IgD-negative memory B cell (primary cell): ENCODE measurements around the gene ARMH1. TPM values are rescaled to one million over a fixed set of nuclear protein-coding genes. Genes with fewer than 3 reads are reported as not detected.

Experiments used
- H3K27ac Mint-ChIP-seq, 3 donors: one replicate each; pipeline ENCODE4 v1.8.0; 2020 to 2022; ENCODE audit warnings: mild to moderate bottlenecking in 3 of 3, mixed read lengths in 3 of 3, moderate library complexity in 1 of 3
- H3K27me3 Mint-ChIP-seq: one replicate; pipeline ENCODE4 v1.8.0; 2021; ENCODE audit warnings: mixed read lengths
- H3K36me3 Mint-ChIP-seq: one replicate; pipeline ENCODE4 v1.8.0; 2020; ENCODE audit warnings: mild to moderate bottlenecking, mixed read lengths
- H3K4me1 Mint-ChIP-seq, 3 donors: one replicate each; pipeline ENCODE4 v1.8.0; 2020 to 2022; ENCODE audit warnings: mixed read lengths in 3 of 3, mild to moderate bottlenecking in 1 of 3
- H3K4me3 Mint-ChIP-seq, 4 donors: one replicate each; pipeline ENCODE4 v1.8.0; 2020 to 2022; ENCODE audit warnings: mild to moderate bottlenecking in 4 of 4, mixed read lengths in 4 of 4, moderate library complexity in 3 of 4
- H3K9me3 Mint-ChIP-seq, 3 donors: one replicate each; pipeline ENCODE4 v1.8.0; 2020 to 2021; ENCODE audit warnings: mixed read lengths in 3 of 3, mild to moderate bottlenecking in 1 of 3
- polyA plus RNA-seq: library from polyadenylated mRNA; unstranded; fragments of 300-500 nt; fragmentation: Illumina TruSeq; gene quantifications from one replicate; pipeline ENCODE4 v1.2.3, GENCODE V29; 2021

Gene ARMH1
- polyA plus RNA-seq, 1 donor from 2014 or later, result 5.6 TPM

DNA sequence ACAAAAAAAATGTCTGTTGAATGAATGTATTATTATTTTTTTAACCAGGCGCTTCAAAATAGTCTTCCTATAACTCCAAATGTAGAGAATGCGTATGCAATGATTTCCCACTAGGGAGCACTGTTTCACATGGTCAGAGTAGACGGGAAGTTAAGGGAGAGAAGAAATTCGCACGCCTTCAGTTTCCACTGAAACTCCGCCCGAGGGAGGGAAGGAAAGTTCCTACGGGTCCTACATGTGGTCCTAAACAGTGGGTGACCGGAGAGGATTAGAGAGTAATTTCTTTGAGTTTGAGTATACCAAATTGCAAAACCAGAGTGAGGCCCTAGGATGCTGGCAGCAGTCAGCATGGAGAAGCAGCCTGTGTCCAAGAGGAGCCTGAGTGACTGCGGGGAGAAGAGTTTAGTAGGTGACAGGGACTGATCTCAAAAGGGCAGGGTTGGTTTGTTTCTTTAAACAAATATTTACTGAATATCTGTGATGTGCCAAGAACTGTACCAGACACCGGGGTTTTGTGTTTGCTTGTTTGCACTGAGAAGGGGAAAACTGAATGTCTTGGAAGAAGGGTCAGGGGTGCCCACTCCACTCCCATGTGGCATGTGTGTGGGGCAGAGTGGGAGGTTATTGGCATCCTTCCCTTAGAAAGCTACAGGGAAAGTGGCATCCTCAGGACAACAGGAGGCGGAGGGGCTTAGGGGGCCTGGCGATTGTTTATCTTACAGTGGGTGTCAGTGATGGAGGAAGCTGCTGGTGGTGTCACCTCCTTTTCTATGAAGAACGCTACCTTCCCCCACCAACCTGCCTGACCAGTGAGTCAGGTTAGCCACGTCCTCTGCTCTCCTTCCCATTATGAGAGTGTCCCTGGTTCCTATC, 33.7 kb downstream of the ARMH1 start:
- peaks cover 14 to 19% (median 17%) of the 10 kb centered on the region in 3 donors for H3K4me1 Mint-ChIP-seq
- peak overlapping the region in 1 of 3 donors; percentile 38 for H3K27ac Mint-ChIP-seq
- no peaks in the 10 kb centered on the region for H3K9me3 Mint-ChIP-seq
- peak overlapping the region; percentile 11 to 76 (median 54) for H3K4me3 Mint-ChIP-seq
- H3K27me3 Mint-ChIP-seq, result no peaks in the 10 kb centered on the region
- peaks cover 2% of the 10 kb centered on the region for H3K36me3 Mint-ChIP-seq

DNA sequence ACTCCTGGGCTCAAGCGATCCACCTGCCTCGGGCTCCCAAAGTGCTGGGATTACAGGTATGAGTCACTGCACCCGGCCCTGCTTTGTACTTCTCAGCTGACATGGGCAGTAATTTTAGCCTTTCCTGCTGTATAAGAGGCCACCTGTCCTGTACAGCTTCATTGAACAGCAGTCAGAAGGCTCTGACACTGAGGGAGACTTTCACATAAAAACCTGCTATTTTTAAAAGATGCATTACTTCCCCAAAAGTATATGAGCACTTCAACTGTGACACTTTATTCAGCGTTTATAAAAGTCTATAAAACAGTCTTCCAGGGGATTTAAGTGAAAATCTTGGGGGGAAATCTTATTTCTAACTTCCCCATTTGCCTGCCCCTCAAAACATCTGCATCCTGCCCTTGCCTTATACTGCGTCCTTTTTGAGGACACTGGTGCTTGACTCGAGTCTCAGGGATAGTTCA, 38.8 kb downstream of the ARMH1 start:
- H3K27ac Mint-ChIP-seq, result peak overlapping the region; percentile 76 to 96 (median 85)
- H3K4me1 Mint-ChIP-seq, result peaks cover 33 to 37% (median 34%) of the 10 kb centered on the region in 3 donors
- H3K4me3 Mint-ChIP-seq, result peak overlapping the region; percentile 41 to 88 (median 82)

DNA sequence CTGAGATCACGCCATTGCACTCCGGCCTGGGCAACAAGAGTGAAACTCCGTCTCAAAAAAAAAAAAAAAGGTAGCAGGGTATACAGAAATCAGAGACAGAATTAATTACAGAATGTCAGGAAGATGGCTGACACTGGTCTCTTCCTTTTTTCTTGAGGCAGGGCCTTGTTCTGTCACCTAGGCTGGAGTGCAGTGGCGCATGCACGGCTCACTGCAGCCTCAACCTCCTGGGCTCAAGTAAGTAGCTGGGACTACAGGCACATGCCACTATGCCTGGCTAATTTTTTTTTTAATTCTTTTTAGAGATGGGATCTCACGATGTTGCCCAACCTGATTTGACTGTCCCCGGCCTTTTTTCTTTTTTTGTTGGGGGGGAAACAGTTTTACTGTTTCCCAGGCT, 40.0 kb downstream of the ARMH1 start:
- peak overlapping the region; percentile 32 to 94 (median 88) for H3K27ac Mint-ChIP-seq
- H3K9me3 Mint-ChIP-seq, result no peaks in the 10 kb centered on the region
- peak overlapping the region in 3 of 4 donors; percentile 75 to 90 (median 86) for H3K4me3 Mint-ChIP-seq
- peaks cover 29 to 35% (median 31%) of the 10 kb centered on the region in 3 donors for H3K4me1 Mint-ChIP-seq
- H3K27me3 Mint-ChIP-seq, result no peaks in the 10 kb centered on the region
- H3K36me3 Mint-ChIP-seq, result no peaks in the 10 kb centered on the region

More for the DNA sequence above, 38.8 kb downstream of the ARMH1 start:
- H3K27me3 Mint-ChIP-seq, result no peaks in the 10 kb centered on the region
- no peaks in the 10 kb centered on the region for H3K9me3 Mint-ChIP-seq
- peaks cover 2% of the 10 kb centered on the region for H3K36me3 Mint-ChIP-seq

DNA sequence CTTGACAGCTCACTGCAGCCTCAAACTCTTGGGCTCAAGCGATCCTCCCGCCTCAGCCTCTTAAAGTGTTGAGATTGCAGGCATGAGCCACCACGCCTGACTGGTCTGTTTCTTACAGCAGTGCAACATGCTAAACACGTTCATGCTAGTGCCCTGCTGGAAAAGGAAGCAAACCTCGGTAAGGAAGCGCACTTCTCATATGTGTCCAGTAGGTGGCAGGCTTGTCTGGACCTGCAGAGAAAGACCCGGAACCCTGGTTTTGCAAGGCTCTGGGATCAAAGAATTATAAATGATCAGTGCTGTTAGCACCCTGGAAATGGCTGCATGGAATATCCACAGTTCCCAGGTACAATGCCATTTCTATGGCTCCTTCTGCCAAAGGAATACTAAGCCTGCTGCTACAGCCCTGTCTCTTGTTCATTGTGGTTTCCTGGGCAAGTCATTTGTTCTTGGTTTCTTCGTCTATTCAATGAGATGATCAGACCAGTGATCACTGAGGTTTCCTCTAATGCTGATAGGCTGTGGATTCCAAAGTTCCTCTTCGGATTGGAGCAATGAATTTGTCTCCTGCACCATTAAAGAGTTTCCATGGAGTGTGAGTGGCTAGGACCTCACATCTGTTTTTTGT, 40.5 kb downstream of the ARMH1 start:
- Mint-ChIP-seq H3K27me3 (no peaks in the 10 kb centered on the region), H3K27ac (peak overlapping the region; percentile 32 to 94 (median 88)), H3K4me3 (peak overlapping the region in 3 of 4 donors; percentile 75 to 90 (median 86)), H3K9me3 (no peaks in the 10 kb centered on the region), H3K36me3 (no peaks in the 10 kb centered on the region), H3K4me1 (peaks cover 30 to 35% (median 31%) of the 10 kb centered on the region in 3 donors)

DNA sequence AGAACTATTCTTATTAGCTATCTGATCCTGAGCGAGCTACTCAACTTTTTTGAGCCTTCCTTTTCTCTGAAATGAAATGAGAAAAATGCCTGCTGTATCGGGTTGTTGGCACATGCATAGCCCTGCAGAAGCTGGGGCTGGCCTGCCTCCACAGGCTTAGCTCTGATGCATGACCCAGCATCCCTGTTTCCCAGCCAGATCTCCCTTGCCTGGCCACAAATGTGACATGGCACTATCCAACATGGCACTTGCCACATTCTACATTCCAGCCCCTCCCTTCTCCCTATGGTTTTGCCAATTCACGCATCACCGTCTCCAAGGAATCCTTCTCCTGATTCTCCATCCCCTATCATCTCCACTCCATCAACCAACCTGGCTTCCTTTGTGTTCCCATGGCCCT, 42.6 kb downstream of the ARMH1 start:
- H3K9me3 Mint-ChIP-seq, result no peaks in the 10 kb centered on the region
- no peak overlapping the region for H3K4me3 Mint-ChIP-seq
- no peaks in the 10 kb centered on the region for H3K27me3 Mint-ChIP-seq
- no peak overlapping the region for H3K27ac Mint-ChIP-seq
- H3K4me1 Mint-ChIP-seq, result peaks cover 39 to 48% (median 41%) of the 10 kb centered on the region in 3 donors
- no peaks in the 10 kb centered on the region for H3K36me3 Mint-ChIP-seq

DNA sequence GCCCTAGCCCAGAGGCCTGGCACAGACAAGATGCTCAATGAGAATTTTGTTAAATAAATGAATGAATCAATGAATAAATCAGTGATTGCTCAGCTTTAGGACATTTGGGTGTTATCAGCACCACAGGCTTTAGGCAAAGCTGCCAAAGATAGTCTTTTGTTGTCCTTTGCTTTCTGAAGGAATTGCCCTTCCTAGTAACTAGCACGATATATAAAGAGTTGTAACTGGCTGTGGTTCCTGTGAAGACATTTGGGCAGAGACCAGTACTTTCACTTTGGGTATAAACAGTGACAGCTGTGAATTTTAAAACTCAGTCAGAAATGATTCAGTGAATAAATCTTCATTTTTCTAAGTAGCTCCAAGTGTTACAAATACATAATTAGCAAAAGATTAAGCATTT, 43.1 kb downstream of the ARMH1 start:
- Mint-ChIP-seq H3K36me3 (no peaks in the 10 kb centered on the region), H3K9me3 (no peaks in the 10 kb centered on the region), H3K27me3 (no peaks in the 10 kb centered on the region), H3K4me1 (peaks cover 40 to 48% (median 40%) of the 10 kb centered on the region in 3 donors), H3K27ac (no peak overlapping the region), H3K4me3 (no peak overlapping the region)

DNA sequence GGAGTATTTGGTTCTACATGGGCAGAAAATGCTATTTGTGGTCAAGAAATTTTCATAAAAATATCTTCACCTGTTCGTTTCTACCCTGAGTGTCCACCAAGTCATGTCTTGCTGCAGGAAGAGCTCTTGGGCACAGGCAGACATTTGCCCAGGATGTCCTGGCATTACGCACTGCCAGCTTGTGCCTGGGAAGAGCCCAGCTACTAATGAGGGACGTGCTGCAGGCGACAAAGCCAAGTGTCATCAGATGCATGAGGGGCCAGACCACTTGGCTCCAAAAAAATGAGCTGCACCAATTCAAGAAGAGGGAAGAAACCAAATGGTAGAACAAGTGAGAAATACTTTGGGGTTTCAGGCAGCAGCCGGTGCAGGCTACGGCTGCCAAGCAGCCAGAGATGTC, 43.6 kb downstream of the ARMH1 start:
- Mint-ChIP-seq H3K4me1 (peaks cover 41 to 49% (median 42%) of the 10 kb centered on the region in 3 donors), H3K36me3 (no peaks in the 10 kb centered on the region), H3K4me3 (no peak overlapping the region), H3K9me3 (no peaks in the 10 kb centered on the region), H3K27me3 (no peaks in the 10 kb centered on the region), H3K27ac (no peak overlapping the region)

DNA sequence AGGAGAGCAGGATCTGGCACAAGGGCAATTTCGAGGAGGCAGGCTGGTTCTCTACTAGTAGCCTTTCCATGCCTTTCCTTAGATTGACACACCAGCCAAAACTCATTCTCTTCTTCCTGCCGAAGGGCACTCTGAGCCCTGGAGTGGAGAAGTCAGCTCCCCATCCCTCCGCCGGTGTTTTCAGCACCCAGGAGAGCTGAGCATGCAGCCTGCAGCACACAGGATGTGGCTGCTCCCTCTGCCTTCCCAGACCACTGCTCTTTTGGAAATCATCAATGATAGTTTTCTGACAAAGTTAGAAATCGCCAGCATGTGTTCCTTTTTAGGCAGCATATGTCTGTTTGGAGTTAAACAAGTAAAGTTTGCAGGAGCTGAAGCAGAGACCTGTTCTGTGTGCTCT, 44.8 kb downstream of the ARMH1 start:
- H3K4me1 Mint-ChIP-seq, result peaks cover 40 to 50% (median 41%) of the 10 kb centered on the region in 3 donors
- H3K27ac Mint-ChIP-seq, result peak overlapping the region in 2 of 3 donors; percentile 35 to 39
- H3K27me3 Mint-ChIP-seq, result no peaks in the 10 kb centered on the region
- H3K9me3 Mint-ChIP-seq, result no peaks in the 10 kb centered on the region
- no peaks in the 10 kb centered on the region for H3K36me3 Mint-ChIP-seq
- peak overlapping the region in 1 of 4 donors; percentile 81 for H3K4me3 Mint-ChIP-seq

DNA sequence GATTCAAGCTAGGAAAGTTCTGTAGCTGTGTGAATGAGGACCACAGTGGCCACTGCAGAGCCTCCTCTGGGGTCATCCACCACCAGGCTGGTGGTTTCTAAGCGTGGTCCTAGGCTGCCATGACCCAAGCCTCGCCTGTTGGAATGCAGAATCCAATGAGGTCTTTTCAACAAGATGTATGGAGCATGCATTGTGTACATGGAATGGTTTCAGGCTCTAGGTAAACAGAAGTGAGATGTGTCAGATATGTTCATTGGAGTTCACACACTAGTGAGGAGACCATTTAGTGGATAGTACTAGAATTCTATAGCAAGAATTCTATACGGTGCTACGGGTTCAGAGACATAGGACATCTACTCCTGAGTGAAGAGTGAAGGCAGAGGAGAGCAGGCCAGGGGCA, 45.8 kb downstream of the ARMH1 start:
- Mint-ChIP-seq H3K4me1 (peaks cover 33 to 49% (median 36%) of the 10 kb centered on the region in 3 donors), H3K27ac (peak overlapping the region in 2 of 3 donors; percentile 82 to 99), H3K27me3 (no peaks in the 10 kb centered on the region), H3K9me3 (no peaks in the 10 kb centered on the region), H3K36me3 (no peaks in the 10 kb centered on the region), H3K4me3 (peak overlapping the region in 1 of 4 donors; percentile 93)

DNA sequence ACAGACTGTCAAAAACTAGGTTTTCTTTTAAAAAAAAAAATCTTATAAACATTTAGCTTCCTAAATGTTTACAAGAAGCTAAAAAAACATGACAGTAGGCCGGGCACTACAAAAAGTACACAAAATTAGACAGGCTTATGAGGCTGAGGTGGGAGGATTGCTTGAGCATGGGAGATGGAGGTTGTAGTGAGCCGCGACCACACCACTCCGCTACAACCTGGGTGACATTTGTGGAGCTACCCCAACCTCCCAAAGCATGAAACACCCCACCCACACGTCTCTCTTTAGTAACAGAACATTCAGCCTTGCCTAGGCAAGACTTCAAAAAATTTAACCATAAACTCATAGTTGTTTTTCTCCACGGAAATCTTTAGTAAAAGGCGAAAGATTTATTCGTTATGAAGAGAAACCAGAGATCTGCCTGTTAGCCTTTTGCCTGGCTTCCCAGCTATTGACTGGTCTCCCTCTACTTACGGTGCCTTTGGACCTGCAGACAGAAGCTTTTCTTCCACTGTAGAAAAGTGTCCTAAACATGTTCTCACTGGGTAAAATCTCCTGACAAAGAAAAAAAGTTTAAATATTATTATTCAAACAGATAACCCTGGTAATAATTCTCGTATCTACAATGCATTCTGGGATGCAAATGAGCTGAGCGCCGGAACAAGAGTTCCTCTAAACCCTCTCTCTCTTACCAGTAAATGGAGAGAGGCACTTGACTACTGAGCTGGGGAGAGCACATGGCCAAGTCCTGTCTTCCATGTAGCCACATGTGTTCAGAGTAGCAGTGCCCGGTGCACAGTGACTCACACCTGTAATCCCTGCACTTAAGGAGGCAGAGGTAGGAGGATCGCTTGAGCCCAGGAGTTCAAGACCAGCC, 47.2 kb downstream of the ARMH1 start:
- H3K36me3 Mint-ChIP-seq, result no peaks in the 10 kb centered on the region
- H3K27ac Mint-ChIP-seq, result peak overlapping the region; percentile 82 to 99 (median 99)
- peak overlapping the region; percentile 35 to 93 (median 61) for H3K4me3 Mint-ChIP-seq
- peaks cover 24 to 45% (median 30%) of the 10 kb centered on the region in 3 donors for H3K4me1 Mint-ChIP-seq
- H3K27me3 Mint-ChIP-seq, result no peaks in the 10 kb centered on the region
- no peaks in the 10 kb centered on the region for H3K9me3 Mint-ChIP-seq

DNA sequence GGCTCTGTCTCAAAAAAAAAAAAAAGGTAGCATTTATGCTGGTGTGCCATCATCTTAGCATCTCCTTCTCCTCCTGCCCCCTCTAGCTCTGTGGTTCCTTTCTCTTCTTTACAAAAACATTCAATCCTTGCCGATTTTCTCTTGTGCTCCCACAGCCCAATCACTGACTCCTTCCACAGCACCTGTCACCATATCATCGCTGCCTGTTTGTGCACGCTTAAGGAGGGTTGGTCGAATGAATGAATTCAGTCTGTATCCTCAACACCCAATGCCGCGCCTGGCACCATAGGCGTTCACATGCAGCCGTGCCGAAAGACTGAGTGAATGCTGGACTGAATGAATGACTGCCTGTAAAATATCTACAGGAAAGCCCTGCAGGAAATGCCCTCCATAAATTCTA, 48.5 kb downstream of the ARMH1 start:
- Mint-ChIP-seq H3K27ac (peak overlapping the region; percentile 94 to 98 (median 95)), H3K27me3 (no peaks in the 10 kb centered on the region), H3K4me1 (peaks cover 24 to 43% (median 30%) of the 10 kb centered on the region in 3 donors), H3K9me3 (no peaks in the 10 kb centered on the region), H3K36me3 (no peaks in the 10 kb centered on the region), H3K4me3 (peak overlapping the region; percentile 61 to 95 (median 77))

DNA sequence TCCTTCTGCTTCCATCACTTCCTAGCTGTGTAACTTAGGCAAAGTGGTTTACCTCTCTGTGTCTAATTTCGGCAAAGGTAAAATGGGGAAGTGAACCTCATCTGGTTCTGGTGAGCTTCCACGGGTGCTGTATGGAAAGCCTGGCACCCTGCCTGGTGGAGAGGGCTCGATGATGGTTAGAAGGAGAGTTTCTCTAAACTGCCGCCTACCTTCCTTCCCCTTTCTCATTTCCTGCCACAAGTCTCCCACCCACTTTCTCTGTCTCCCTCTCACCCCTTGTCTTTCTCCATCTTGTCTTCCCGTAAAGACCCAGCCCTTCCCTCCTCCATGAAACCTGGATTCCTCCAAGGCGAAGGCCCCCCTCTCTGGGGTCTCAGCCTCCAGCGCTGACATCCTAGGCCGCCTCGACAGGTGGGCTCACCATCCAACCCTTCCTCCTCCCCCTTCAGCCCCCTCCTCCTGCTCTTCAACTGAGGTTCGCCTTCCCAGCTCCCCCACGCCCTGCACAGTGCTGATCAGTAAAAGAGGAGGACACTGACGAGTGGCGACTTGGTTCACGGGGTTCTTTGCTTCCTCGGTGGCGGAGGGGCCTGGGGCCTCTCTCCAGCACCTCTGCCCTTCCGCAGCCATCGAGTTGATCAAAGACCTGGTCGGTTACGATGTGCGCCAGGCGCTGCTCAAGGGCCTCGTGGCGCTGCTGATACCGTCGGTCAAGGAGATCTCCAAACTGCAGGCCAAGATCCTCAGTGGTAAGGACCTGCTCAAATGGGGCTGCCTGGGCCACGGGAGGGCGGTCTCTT, 49.2 kb downstream of the ARMH1 start:
- H3K9me3 Mint-ChIP-seq, result no peaks in the 10 kb centered on the region
- peaks cover 24 to 39% (median 30%) of the 10 kb centered on the region in 3 donors for H3K4me1 Mint-ChIP-seq

DNA sequence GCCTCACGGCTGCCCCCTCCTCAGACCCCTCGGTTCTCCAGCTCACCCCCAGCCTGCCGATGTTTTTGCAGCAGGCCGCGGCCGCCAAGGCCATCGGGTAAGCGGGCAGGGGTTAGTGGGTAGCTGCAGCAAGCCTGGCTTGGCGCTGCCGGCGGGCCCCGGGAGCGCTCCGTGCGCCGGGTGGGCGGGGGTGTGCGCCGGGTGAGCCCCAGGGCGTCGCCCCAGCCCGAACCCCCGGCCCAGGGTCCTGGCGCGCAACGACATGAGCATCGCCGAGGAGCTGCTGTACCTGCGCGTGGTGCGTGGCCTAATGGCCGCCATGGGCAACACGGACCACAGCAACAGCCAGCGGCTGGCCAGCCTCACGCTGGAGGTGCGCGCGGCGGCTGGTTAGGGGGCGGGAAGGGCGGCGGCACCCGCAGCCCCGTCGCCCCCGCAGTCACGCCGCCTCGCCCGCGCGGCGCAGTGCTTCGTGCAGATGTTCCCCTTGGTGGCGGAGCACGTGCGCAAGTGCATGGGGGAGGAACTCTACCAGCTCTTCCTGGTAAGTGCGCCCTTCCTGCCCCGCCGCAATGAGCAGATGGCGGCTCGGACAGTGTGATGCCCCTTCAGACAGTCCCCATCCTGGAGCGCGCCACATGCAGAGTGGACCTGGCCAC, 49.9 kb downstream of the ARMH1 start:
- Mint-ChIP-seq H3K9me3 (no peaks in the 10 kb centered on the region), H3K4me3 (no peak overlapping the region), H3K36me3 (no peaks in the 10 kb centered on the region), H3K4me1 (peaks cover 28 to 44% (median 35%) of the 10 kb centered on the region in 3 donors), H3K27me3 (no peaks in the 10 kb centered on the region), H3K27ac (peak overlapping the region in 2 of 3 donors; percentile 63 to 66)

More for the DNA sequence above, 49.2 kb downstream of the ARMH1 start:
- Mint-ChIP-seq H3K27me3 (no peaks in the 10 kb centered on the region), H3K4me3 (peak overlapping the region; percentile 61 to 95 (median 77)), H3K36me3 (no peaks in the 10 kb centered on the region), H3K27ac (peak overlapping the region; percentile 94 to 98 (median 95))
